ENCODE results near the gene SMIM26. TPM values are rescaled to one million over a fixed set of nuclear protein-coding genes. Genes with fewer than 3 reads are reported as not detected.

The SMIM26 gene
- total and polyA plus RNA-seq, 2 of the 13 experiments (the other 11 are each of a cell fraction or from before 2014, with no cell fraction given), result 214 to 249 TPM

DNA sequence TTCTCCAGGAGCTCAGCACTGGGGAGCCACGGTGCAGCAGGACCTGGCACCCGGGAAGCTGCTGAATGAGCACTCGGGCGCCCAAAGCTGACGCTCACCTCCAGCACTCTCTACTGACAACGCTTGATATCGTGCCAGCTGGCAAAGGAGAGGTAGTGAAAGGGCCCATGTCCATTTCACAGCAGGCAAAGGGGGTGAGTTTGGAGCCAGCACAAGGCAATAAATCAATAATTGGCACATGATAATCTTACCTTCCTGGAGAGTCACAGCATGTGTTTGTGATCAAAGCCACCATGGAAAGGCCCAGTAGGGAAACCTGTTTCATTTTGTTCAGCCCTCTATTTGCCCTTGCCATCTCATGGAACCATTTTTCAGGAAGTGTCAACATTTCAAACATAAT lies 23.3 kb upstream of the SMIM26 start:
- DNase-seq (ENCODE audit: low spot score) (no peak), FAIRE-seq (no peak), ATAC-seq (no peak)
- in situ Hi-C loops (cut with HindIII; ENCODE audit: extremely low pct_ligation_motif_present, low pct_unique_long_range_greater_than_20kb), result no loop called here
- H3K27ac ChIP-seq (ENCODE audit: extremely low read length, insufficient read depth, low read length), result no peak overlapping the region
- no TSS peak for BruUV-seq (replicated peaks)
- H3K9ac ChIP-seq (ENCODE audit: insufficient read depth, low read depth, low read length), result no peak overlapping the region
- no peak overlapping the region for H2AFZ ChIP-seq (ENCODE audit: low read length)
- no peak for TF ChIP-seq U2AF2 (IDR thresholded peaks at IDR 0.05; ENCODE audit: low read depth, low read length)
- no peak for TF ChIP-seq SRY (CRISPR knock-in tag; IDR thresholded peaks at IDR 0.05)
- no peak for TF ChIP-seq ZNF670 (CRISPR knock-in tag; IDR thresholded peaks at IDR 0.05; ENCODE audit: borderline replicate concordance)
- TF ChIP-seq REL (CRISPR knock-in tag; conservative IDR thresholded peaks at IDR 0.05), result no peak
- TF ChIP-seq, protein P1, sequence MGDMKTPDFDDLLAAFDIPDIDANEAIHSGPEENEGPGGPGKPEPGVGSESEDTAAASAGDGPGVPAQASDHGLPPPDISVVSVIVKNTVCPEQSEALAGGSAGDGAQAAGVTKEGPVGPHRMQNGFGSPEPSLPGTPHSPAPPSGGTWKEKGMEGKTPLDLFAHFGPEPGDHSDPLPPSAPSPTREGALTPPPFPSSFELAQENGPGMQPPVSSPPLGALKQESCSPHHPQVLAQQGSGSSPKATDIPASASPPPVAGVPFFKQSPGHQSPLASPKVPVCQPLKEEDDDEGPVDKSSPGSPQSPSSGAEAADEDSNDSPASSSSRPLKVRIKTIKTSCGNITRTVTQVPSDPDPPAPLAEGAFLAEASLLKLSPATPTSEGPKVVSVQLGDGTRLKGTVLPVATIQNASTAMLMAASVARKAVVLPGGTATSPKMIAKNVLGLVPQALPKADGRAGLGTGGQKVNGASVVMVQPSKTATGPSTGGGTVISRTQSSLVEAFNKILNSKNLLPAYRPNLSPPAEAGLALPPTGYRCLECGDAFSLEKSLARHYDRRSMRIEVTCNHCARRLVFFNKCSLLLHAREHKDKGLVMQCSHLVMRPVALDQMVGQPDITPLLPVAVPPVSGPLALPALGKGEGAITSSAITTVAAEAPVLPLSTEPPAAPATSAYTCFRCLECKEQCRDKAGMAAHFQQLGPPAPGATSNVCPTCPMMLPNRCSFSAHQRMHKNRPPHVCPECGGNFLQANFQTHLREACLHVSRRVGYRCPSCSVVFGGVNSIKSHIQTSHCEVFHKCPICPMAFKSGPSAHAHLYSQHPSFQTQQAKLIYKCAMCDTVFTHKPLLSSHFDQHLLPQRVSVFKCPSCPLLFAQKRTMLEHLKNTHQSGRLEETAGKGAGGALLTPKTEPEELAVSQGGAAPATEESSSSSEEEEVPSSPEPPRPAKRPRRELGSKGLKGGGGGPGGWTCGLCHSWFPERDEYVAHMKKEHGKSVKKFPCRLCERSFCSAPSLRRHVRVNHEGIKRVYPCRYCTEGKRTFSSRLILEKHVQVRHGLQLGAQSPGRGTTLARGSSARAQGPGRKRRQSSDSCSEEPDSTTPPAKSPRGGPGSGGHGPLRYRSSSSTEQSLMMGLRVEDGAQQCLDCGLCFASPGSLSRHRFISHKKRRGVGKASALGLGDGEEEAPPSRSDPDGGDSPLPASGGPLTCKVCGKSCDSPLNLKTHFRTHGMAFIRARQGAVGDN (CRISPR knock-in tag; IDR thresholded peaks at IDR 0.05), result no peak
- no peak for TF ChIP-seq ZBTB8A (CRISPR knock-in tag; IDR thresholded peaks at IDR 0.05; ENCODE audit: borderline replicate concordance, low read depth)
- no peak for TF ChIP-seq ZNF788 (CRISPR knock-in tag; IDR thresholded peaks at IDR 0.05; ENCODE audit: borderline replicate concordance)
- no peak for TF ChIP-seq ZNF232 (CRISPR knock-in tag; IDR thresholded peaks at IDR 0.05; ENCODE audit: borderline replicate concordance)
- TF ChIP-seq ATF1 (CRISPR knock-in tag; IDR thresholded peaks at IDR 0.05), result no peak
- TF ChIP-seq, protein P2, sequence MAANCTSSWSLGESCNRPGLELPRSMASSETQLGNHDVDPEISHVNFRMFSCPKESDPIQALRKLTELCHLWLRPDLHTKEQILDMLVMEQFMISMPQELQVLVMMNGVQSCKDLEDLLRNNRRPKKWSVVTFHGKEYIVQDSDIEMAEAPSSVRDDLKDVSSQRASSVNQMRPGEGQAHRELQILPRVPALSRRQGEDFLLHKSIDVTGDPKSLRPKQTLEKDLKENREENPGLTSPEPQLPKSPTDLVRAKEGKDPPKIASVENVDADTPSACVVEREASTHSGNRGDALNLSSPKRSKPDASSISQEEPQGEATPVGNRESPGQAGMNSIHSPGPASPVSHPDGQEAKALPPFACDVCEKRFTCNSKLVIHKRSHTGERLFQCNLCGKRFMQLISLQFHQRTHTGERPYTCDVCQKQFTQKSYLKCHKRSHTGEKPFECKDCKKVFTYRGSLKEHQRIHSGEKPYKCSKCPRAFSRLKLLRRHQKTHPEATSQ (CRISPR knock-in tag; IDR thresholded peaks at IDR 0.05; ENCODE audit: borderline replicate concordance), result no peak
- TF ChIP-seq, protein P3, sequence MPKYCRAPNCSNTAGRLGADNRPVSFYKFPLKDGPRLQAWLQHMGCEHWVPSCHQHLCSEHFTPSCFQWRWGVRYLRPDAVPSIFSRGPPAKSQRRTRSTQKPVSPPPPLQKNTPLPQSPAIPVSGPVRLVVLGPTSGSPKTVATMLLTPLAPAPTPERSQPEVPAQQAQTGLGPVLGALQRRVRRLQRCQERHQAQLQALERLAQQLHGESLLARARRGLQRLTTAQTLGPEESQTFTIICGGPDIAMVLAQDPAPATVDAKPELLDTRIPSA (CRISPR knock-in tag; IDR thresholded peaks at IDR 0.05; ENCODE audit: borderline replicate concordance), result no peak
- TF ChIP-seq YY1 (IDR thresholded peaks at IDR 0.05; ENCODE audit: insufficient read depth, insufficient replicate concordance, low read depth, low read length), result no peak
- no peak for TF ChIP-seq CHCHD3 (CRISPR knock-in tag; IDR thresholded peaks at IDR 0.05)
- 95% methylated on average over 7 of the region's 7 CpGs for WGBS (ENCODE audit: low lambda C conversion rate)
- ChIA-PET CTCF (ENCODE audit: low intra/inter-chr PET ratio, low total read pairs) (no interaction called here), POLR2A (no interaction called here)
- peaks cover 45 to 83% of the 10 kb centered on the region in 2 experiments for H3K36me3 ChIP-seq (replicated peaks in 1 of 2; ENCODE audit: control insufficient read depth in 1 of 2, insufficient read depth in 2 of 2, low read length in 2 of 2)
- no peaks in the 10 kb centered on the region for H3K79me2 ChIP-seq (ENCODE audit: insufficient read depth, low read length)
- H3K4me3 ChIP-seq (replicated peaks in 1 of 3; ENCODE audit: insufficient read depth in 1 of 3, low read depth in 2 of 3, low read length in 3 of 3), result no peak overlapping the region
- no peaks in the 10 kb centered on the region for H4K20me1 ChIP-seq (ENCODE audit: insufficient read depth, low read length)
- H3K4me1 ChIP-seq (ENCODE audit: insufficient read depth, low read length), result no peaks in the 10 kb centered on the region
- H3K27me3 ChIP-seq (ENCODE audit: control insufficient read depth in 1 of 2, insufficient read depth in 2 of 2, low read length in 2 of 2), result no peaks in the 10 kb centered on the region
- intact Hi-C loops (cut with micrococcal nuclease; ENCODE audit: unreplicated experiment), result no loop called here
- H3K9me3 ChIP-seq (ENCODE audit: low read length), result no peaks in the 10 kb centered on the region
- H3K4me2 ChIP-seq (ENCODE audit: low read depth, low read length), result no peak overlapping the region

Measured in HepG2 (cell line).